HTR-8/SVneo (cell line): ENCODE data around the gene PLEKHA6.

ENCODE experiments used
- DNase-seq: peaks from one replicate; pipeline ENCODE4 v3.0.0; 2011; ENCODE audit warnings: low spot score, mixed read lengths; ENCODE audit not compliant: insufficient read length
- FAIRE-seq: peaks from 2 replicates; lab custom pipeline; 2011; peaks lifted over from hg19 to GRCh38; lab: Jason Lieb, UNC

Gene PLEKHA6

DNA sequence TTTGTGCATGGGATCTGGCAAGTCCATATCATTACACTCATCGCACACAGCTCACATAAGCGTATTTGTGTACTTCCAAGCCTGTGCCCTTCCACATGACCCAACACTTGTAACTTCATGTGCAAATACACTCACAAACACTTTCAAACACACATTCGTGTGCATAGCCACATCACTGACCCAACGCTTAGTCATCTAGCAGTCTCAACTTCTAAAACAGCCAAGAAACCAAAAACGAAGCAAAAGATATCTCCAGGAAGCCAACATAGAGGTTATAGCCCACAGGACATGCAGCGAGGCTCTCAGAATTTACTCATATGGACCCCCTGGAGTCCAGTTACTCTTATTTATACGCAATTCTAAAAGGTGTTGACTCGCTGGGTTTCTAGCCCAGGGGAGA lies 135.1 kb downstream of the PLEKHA6 start:
- FAIRE-seq (no peak), DNase-seq (no peak)

DNA sequence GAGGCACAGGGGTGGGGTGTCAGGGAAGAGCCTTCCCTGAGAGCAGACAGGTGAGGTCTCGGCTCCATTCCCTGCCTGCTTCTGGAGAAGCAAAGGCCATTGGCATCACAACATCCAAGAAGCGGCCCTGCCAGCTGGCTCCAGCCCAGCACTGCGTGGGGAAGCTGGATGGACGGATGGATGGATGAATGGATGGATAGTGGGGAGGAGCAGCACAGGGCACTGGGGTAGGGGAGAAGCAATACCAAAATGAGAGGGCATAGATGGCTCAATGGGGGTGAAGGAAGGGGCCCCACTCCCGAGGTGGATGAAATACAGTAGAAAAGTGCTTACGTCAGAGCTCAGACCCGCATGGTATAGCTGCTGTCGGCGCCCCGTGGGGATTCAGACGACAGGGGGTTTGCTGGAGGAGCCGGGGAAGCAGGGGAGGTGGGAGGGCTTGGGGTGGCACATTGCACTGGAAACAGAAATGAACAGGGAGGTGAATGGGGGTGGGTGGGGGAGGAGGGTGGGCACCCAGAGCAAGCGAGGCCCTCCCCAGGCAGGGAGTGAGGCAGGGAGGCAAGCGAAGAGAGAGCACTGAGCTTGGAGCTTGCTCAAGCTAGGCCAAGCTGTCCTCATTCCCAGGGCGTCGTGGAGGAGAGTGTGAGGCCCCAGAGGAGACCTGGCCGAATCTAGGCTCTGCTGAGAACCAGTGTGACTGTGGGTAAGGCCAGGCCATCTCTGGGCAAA lies 136.4 kb downstream of the PLEKHA6 start:
- DNase-seq (no peak), FAIRE-seq (no peak)

GRCh38 chr1:204222764-204223055 lies 137.0 kb downstream of the PLEKHA6 start:
- FAIRE-seq (no peak), DNase-seq (no peak)

GRCh38 chr1:204222006-204222763 lies 137.5 kb downstream of the PLEKHA6 start:
- DNase-seq (no peak), FAIRE-seq (no peak)

- no peak for DNase-seq
- no peak for FAIRE-seq
These were observed 138.5 kb downstream of the PLEKHA6 start for GRCh38 chr1:204221271-204221670.

GRCh38 chr1:204219971-204220616 lies 139.6 kb downstream of the PLEKHA6 start:
- FAIRE-seq (no peak), DNase-seq (no peak)

- no peak for FAIRE-seq
These were observed 141.2 kb downstream of the PLEKHA6 start for GRCh38 chr1:204218552-204218951.

GRCh38 chr1:204217648-204218000 lies 142.1 kb downstream of the PLEKHA6 start:
- FAIRE-seq (no peak), DNase-seq (no peak)

More at GRCh38 chr1:204218552-204218951, 141.2 kb downstream of the PLEKHA6 start:
- no peak for DNase-seq

DNA sequence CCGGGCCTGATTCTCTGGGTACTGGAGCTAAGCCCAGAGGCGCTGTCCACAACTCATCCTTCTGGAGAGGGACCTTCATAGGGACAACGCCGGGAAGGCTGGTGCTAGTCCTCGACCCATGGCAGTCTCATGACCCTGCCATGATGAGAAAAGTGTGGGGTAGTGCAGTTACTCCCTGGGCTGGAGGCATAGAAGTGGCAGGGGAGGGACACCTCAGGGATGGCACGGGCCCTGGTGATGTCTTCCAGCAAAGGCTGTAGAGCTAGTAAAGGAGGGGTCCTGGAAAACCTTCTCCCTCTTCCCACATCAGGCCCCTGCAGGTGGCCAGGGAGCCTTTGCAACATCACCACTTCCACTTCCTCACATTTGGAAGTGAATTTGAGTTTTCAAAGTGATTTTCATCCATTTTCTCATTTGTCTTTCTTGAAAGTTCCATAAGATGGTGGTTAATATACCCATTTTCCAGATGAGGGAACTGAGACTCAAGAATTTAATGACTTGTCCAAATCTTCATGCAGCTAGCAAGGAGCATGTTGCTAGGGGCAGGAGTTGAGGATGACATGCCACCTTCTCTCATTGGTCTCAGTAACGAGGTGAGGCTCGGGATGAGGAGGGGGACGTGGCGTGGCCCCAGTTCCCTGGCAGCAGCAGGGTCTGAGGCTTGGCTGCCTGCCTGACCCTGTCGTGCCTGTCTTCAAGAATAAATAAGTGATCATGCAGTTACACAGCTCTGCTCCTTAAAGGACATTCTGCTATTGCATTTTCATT lies 142.7 kb downstream of the PLEKHA6 start:
- DNase-seq (no peak), FAIRE-seq (peak; percentile 20)

DNA sequence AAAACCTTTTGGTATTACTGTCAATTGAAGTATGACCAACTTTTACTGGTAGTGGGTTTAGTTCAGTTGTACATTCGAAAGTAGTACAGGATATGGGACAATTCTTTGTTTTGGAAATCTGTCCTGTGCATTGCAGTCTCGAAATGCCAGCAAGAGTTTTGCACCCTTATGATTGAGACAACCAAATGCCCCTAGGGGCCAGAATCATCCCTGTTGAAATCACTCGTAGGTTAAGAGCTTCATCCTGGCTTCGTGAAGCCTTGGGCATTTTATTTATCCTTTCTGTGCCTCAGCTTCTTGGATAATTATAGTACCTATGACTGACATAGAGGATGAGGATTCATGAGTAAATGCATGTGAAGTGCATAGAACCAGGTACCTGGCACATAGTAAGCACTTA lies 143.5 kb downstream of the PLEKHA6 start:
- DNase-seq (no peak), FAIRE-seq (no peak)

- FAIRE-seq (no peak), DNase-seq (peak; percentile 50)
These were observed 145.8 kb downstream of the PLEKHA6 start, which contains the start of gene GOLT1A for GRCh38 chr1:204213668-204214662. TSS of gene GOLT1A (minus strand) at chr1:204213988. CDS start at chr1:204213906, 82 bp downstream.

DNA sequence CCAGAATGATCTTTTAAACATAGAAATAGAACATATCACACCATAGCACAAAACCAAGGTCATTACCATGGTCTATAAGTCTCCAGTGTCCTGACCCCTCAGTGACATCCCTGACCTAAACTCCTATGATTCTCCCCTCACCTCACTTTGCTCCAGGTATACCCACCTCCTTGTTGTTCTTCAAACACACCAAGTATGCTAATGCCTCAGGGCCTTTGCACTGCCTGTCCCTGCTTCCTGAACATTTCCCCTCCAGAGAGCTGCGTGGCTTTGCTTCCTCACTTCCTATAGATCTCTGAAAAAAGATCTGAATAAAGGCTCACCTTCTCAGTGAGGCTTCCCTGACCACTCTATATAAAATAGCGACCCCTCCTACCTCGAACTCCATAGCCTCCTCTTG lies 147.0 kb downstream of the PLEKHA6 start:
- FAIRE-seq, result no peak
- no peak for DNase-seq

DNA sequence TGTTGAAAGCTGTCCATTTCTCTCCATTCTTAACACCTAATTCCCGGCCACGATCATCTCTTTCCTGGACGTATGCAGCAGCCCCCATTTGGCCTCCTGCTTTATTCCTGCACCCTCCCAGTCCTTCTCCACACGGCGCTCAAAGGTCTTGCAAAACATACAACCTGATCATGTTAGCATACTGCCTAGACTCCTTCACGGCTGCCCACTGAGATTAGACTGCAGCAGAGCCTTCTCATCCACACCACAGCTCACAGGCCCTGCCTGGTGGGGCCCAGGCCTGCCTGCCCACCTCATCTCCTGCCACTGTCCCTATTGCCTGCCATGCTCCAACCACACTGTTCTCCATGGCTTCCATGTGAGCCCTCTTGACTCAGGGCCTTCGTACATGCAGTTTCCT lies 148.7 kb downstream of the PLEKHA6 start:
- FAIRE-seq (no peak), DNase-seq (no peak)

DNA sequence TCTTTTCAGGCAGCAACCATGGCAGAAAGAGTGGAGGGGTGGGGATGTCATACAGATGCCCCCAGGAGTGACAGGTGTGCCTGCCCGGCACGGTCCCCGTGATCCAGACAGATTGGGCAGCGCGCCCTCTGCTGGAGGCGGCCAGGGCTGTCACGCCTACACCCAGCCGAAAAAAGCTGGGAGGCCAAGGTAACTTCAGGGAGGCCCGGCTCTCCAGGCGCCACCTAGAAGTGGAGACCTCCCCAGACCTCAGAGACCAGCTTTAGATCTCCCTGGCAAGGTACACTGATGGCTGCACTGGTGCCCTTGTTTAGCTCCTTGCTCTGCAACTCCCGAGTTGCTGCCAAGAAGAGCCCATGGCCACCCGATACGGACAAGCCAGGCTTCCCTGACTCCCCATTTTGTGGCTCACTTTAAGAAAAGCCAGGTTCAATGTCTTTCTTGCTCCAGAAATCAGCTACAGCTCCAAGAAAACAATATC lies 152.6 kb downstream of the PLEKHA6 start:
- peak; percentile 75 for FAIRE-seq
- peak; percentile 83 for DNase-seq

- FAIRE-seq, result no peak
- no peak for DNase-seq
These were observed 153.6 kb downstream of the PLEKHA6 start for GRCh38 chr1:204206121-204206520.

DNA sequence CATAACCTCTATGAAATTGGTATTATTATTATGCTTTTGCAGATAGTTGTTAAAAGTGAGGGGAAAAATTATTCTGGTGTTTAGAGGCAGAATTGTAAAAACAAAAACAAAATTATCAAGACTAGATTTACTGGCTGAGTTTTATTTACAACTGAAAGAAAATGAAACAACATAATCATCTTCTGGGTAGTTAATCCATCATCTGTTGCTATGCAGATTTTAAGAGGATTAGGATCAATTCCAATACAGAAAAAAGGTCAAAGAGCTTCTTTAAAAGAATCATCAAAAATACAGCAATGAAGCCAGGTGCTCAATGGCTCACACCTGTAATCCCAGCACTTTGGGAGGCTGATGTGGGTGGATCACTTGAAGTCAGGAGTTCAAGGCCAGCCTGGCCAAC lies 154.2 kb downstream of the PLEKHA6 start:
- DNase-seq (no peak), FAIRE-seq (no peak)

- no peak for FAIRE-seq
- no peak for DNase-seq
These were observed 154.8 kb downstream of the PLEKHA6 start for GRCh38 chr1:204204944-204205343.

- FAIRE-seq, result no peak
- no peak for DNase-seq
These were observed 156.4 kb downstream of the PLEKHA6 start for GRCh38 chr1:204203206-204203767.

DNA sequence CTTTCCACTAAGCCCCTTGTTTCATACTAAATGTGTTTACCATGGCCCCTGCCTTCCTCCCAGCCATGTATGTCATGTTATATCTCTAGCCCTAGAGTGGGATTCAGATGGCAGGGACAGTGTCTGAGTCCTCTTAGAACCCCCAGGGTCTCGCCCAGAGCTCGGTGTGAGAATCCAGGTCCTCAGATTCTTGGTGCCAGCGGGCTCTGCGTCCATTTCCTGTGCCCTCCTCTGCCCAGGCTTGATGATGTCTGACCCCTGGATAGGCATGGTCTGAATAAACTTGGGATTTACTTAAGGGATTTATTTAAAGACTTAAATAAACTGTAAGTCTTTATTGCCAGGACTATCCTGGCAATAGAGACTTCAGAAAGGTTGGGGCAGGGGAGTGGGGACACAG lies 157.2 kb downstream of the PLEKHA6 start:
- FAIRE-seq (no peak), DNase-seq (no peak)
